ENCODE measurements around the gene RFX3. TPM values are rescaled to one million over a fixed set of nuclear protein-coding genes. Genes with fewer than 3 reads are reported as not detected.
A peak's percentile ranks its signal among the peaks of the same experiment; 100 is the strongest.

RFX3 gene
- total and polyA plus RNA-seq, 2 experiments from 2014 or later: 5.8 to 7.9 TPM

GRCh38 chr9:3553076-3553765 lies 27.4 kb upstream of the RFX3 start:
- no peak for DNase-seq (ENCODE audit: low spot score)
- no peaks in the 10 kb centered on the region for H3K27me3 ChIP-seq
- H4K20me1 ChIP-seq (ENCODE audit: insufficient read depth, poor library complexity, severe bottlenecking): no peaks in the 10 kb centered on the region
- WGBS (ENCODE audit: low lambda C conversion rate, missing lambda C conversion rate): 60% methylated on average over 3 of the region's 3 CpGs
- H3K9me3 ChIP-seq (ENCODE audit: low read depth): no peaks in the 10 kb centered on the region
- no peaks in the 10 kb centered on the region for H3K9me2 ChIP-seq (replicated peaks; ENCODE audit: insufficient read depth)
- H3K4me1 ChIP-seq (ENCODE audit: insufficient read depth): no peaks in the 10 kb centered on the region
- peak overlapping the region; percentile 37 for H3K27ac ChIP-seq
- TF ChIP-seq EZH2 (IDR thresholded peaks at IDR 0.05; ENCODE audit: borderline replicate concordance) (no peak), EZH2phosphoT487 (IDR thresholded peaks at IDR 0.05; ENCODE audit: low read depth, severe bottlenecking, unreplicated experiment) (no peak)
- TF ChIP-seq, protein P1, sequence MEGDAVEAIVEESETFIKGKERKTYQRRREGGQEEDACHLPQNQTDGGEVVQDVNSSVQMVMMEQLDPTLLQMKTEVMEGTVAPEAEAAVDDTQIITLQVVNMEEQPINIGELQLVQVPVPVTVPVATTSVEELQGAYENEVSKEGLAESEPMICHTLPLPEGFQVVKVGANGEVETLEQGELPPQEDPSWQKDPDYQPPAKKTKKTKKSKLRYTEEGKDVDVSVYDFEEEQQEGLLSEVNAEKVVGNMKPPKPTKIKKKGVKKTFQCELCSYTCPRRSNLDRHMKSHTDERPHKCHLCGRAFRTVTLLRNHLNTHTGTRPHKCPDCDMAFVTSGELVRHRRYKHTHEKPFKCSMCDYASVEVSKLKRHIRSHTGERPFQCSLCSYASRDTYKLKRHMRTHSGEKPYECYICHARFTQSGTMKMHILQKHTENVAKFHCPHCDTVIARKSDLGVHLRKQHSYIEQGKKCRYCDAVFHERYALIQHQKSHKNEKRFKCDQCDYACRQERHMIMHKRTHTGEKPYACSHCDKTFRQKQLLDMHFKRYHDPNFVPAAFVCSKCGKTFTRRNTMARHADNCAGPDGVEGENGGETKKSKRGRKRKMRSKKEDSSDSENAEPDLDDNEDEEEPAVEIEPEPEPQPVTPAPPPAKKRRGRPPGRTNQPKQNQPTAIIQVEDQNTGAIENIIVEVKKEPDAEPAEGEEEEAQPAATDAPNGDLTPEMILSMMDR (IDR thresholded peaks at IDR 0.05; ENCODE audit: poor library complexity): no peak
- no peaks in the 10 kb centered on the region for H3K36me3 ChIP-seq (replicated peaks; ENCODE audit: insufficient read depth, low read depth)
- no peaks in the 10 kb centered on the region for H3K79me2 ChIP-seq
- H2AFZ ChIP-seq: no peak overlapping the region
- H3K4me3 ChIP-seq: no peak overlapping the region
- peak overlapping the region; percentile 15 for H3K4me2 ChIP-seq

- H3K4me3 ChIP-seq: no peak overlapping the region
- no peak for TF ChIP-seq EZH2phosphoT487 (IDR thresholded peaks at IDR 0.05; ENCODE audit: low read depth, severe bottlenecking, unreplicated experiment)
- TF ChIP-seq EZH2 (IDR thresholded peaks at IDR 0.05; ENCODE audit: borderline replicate concordance): no peak
- TF ChIP-seq, protein P1 (IDR thresholded peaks at IDR 0.05; ENCODE audit: poor library complexity): no peak
- H3K4me1 ChIP-seq (ENCODE audit: insufficient read depth): no peaks in the 10 kb centered on the region
- DNase-seq (ENCODE audit: low spot score): no peak
- no peaks in the 10 kb centered on the region for H4K20me1 ChIP-seq (ENCODE audit: insufficient read depth, poor library complexity, severe bottlenecking)
- H3K27me3 ChIP-seq: no peaks in the 10 kb centered on the region
- no peak overlapping the region for H3K4me2 ChIP-seq
- H3K9me3 ChIP-seq (ENCODE audit: low read depth): no peaks in the 10 kb centered on the region
- H3K36me3 ChIP-seq (replicated peaks; ENCODE audit: insufficient read depth, low read depth): no peaks in the 10 kb centered on the region
- no peaks in the 10 kb centered on the region for H3K79me2 ChIP-seq
- H2AFZ ChIP-seq: no peak overlapping the region
- no peaks in the 10 kb centered on the region for H3K9me2 ChIP-seq (replicated peaks; ENCODE audit: insufficient read depth)
- H3K27ac ChIP-seq: no peak overlapping the region
Observed at GRCh38 chr9:3549225-3549624, 23.4 kb upstream of the RFX3 start.

DNA sequence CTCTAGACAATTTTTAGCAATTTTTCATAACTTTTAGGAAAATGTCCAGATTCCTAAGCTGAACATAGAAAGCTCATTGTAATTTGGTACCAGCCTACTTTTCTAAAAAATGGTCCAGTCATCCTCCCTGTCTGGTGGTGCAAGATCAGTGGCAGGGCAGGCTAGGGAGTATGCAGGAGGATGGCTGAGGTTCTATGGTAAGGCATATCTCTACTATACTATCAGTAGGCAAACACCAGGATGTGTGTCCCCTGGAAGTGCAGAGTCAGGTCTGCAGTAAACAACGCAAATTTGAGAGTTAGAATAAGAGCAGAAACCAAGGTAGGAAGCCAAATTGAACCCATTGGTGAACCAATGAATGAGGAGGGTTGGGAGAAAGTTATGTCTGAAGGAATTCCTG lies 22.8 kb upstream of the RFX3 start:
- H3K79me2 ChIP-seq: no peaks in the 10 kb centered on the region
- no peaks in the 10 kb centered on the region for H3K9me2 ChIP-seq (replicated peaks; ENCODE audit: insufficient read depth)
- H3K36me3 ChIP-seq (replicated peaks; ENCODE audit: insufficient read depth, low read depth): no peaks in the 10 kb centered on the region
- TF ChIP-seq, protein P1 (IDR thresholded peaks at IDR 0.05; ENCODE audit: poor library complexity): no peak
- no peaks in the 10 kb centered on the region for H3K4me1 ChIP-seq (ENCODE audit: insufficient read depth)
- DNase-seq (ENCODE audit: low spot score): no peak
- WGBS (ENCODE audit: low lambda C conversion rate, missing lambda C conversion rate): 64% methylated on average over 1 of the region's 1 CpG
- H3K4me3 ChIP-seq: no peak overlapping the region
- H2AFZ ChIP-seq: no peak overlapping the region
- no peaks in the 10 kb centered on the region for H3K27me3 ChIP-seq
- no peak overlapping the region for H3K4me2 ChIP-seq
- no peaks in the 10 kb centered on the region for H3K9me3 ChIP-seq (ENCODE audit: low read depth)
- H4K20me1 ChIP-seq (ENCODE audit: insufficient read depth, poor library complexity, severe bottlenecking): no peaks in the 10 kb centered on the region
- H3K27ac ChIP-seq: no peak overlapping the region

DNA sequence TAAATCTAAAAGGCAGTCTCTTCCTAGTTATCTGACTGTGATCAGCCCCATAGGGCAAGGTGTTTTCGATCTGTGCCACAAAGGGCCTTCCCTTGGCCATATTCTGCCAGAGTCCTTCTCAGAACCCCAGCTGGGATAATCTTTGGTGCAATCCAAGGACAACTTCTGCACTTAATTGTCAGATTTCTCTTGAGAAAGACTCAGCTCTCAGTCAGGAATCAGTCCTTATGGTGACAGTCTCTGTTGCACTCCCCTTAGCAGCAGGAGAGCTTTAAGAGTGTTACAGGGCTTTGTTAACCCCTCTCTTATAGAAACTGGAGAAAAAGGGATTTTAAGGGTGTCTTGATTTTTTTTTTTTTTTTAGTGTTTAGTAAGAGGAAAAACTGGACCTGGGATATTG lies 15.4 kb upstream of the RFX3 start:
- Histone ChIP-seq H3K79me2 (no peaks in the 10 kb centered on the region), H4K20me1 (ENCODE audit: insufficient read depth, poor library complexity, severe bottlenecking) (no peaks in the 10 kb centered on the region), H3K4me3 (no peak overlapping the region), H3K27me3 (no peaks in the 10 kb centered on the region), H3K4me2 (no peak overlapping the region), H3K9me2 (replicated peaks; ENCODE audit: insufficient read depth) (no peaks in the 10 kb centered on the region), H3K36me3 (replicated peaks; ENCODE audit: insufficient read depth, low read depth) (no peaks in the 10 kb centered on the region), H2AFZ (no peak overlapping the region), H3K27ac (no peak overlapping the region), H3K4me1 (ENCODE audit: insufficient read depth) (no peaks in the 10 kb centered on the region), H3K9me3 (ENCODE audit: low read depth) (no peaks in the 10 kb centered on the region)
- no peak for TF ChIP-seq EZH2 (IDR thresholded peaks at IDR 0.05; ENCODE audit: borderline replicate concordance)
- TF ChIP-seq EZH2phosphoT487 (IDR thresholded peaks at IDR 0.05; ENCODE audit: low read depth, severe bottlenecking, unreplicated experiment): no peak
- TF ChIP-seq, protein P1 (IDR thresholded peaks at IDR 0.05; ENCODE audit: poor library complexity): no peak
- 88% methylated on average over 1 of the region's 1 CpG for WGBS (ENCODE audit: low lambda C conversion rate, missing lambda C conversion rate)
- DNase-seq (ENCODE audit: low spot score): no peak
